IMR-90 (cell line): ENCODE measurements around the gene RALGPS1. TPM values are rescaled to one million over a fixed set of nuclear protein-coding genes. Genes with fewer than 3 reads are reported as not detected.

Experiments used
- ATAC-seq: fragments of 200-7000 bp; cut with Tn5 transposase; 2 replicates; pipeline ENCODE4 v1.9.1; 2020; ENCODE audit warnings: low read depth, mild to moderate bottlenecking, moderate library complexity
- BruUV-seq: library from RNA; stranded (reverse); fragments of 400-500 nt; replicated peaks from 2 replicates; lab custom pipeline; 2021; lab: Mats Ljungman, UMichigan
- CTCF ChIA-PET: fragments of 300-600 bp; formaldehyde crosslinking; extraction: SDS; loops from one replicate; lab custom pipeline; 2021; ENCODE audit warnings: antibody characterized with exemption; lab: Yijun Ruan, JAX
- POLR2A ChIA-PET: fragments of 300-600 bp; sonication (Branson Sonifier 250); formaldehyde crosslinking; loops from one replicate; lab custom pipeline; 2022; ENCODE audit warnings: antibody characterized with exemption; ENCODE audit not compliant: unreplicated experiment; lab: Charles Lee
- DNase-seq: peaks from one replicate; pipeline ENCODE4 v3.0.0; 2013
- H2AFZ ChIP-seq: replicated peaks from 2 replicates; pipeline ENCODE3; 2013; ENCODE audit warnings: low read length, mild to moderate bottlenecking; ENCODE audit not compliant: poor library complexity
- H2AK5ac ChIP-seq: 2 replicates; pipeline ENCODE4 v1.6.1; 2013; ENCODE audit warnings: low read depth, low read length, inconsistent platforms
- H2AK9ac ChIP-seq: replicated peaks from 2 replicates; pipeline ENCODE3; 2013; ENCODE audit warnings: mild to moderate bottlenecking, low read depth, low read length, moderate library complexity; ENCODE audit not compliant: poor library complexity
- H2BK120ac ChIP-seq: 2 replicates; pipeline ENCODE4 v1.6.1; 2013; ENCODE audit warnings: low read depth, low read length, inconsistent platforms
- H2BK15ac ChIP-seq: 3 replicates; pipeline ENCODE4 v1.6.1; 2013; ENCODE audit warnings: low read depth, low read length, inconsistent platforms
- H2BK20ac ChIP-seq: 2 replicates; pipeline ENCODE4 v1.6.1; 2013; ENCODE audit warnings: low read depth, mild to moderate bottlenecking, inconsistent platforms, low read length, moderate library complexity
- H2BK5ac ChIP-seq: 2 replicates; pipeline ENCODE4 v1.6.1; 2013; ENCODE audit warnings: mild to moderate bottlenecking, low read depth, low read length, inconsistent platforms; ENCODE audit not compliant: poor library complexity, severe bottlenecking
- H3K14ac ChIP-seq: replicated peaks from 2 replicates; pipeline ENCODE4 v1.6.1; 2013; ENCODE audit warnings: low read depth, low read length, inconsistent platforms
- H3K18ac ChIP-seq: 2 replicates; pipeline ENCODE4 v1.6.1; 2013; ENCODE audit warnings: low read depth, low read length, control low read depth
- H3K23ac ChIP-seq: 2 replicates; pipeline ENCODE4 v1.6.1; 2013; ENCODE audit warnings: low read depth, low read length, inconsistent platforms
- H3K27ac ChIP-seq: 2 replicates; pipeline ENCODE4 v1.5.1; 2013; ENCODE audit warnings: mild to moderate bottlenecking, control low read depth, low read length; ENCODE audit not compliant: insufficient read depth
- H3K27me3 ChIP-seq: 2 replicates; pipeline ENCODE4 v1.6.1; 2013; ENCODE audit warnings: low read length; ENCODE audit not compliant: control insufficient read depth, insufficient read depth
- H3K36me3 ChIP-seq: 2 replicates; pipeline ENCODE4 v1.6.1; 2013; ENCODE audit warnings: low read length, mixed read lengths; ENCODE audit not compliant: control insufficient read depth, insufficient read depth
- H3K4ac ChIP-seq: 2 replicates; pipeline ENCODE4 v1.6.1; 2013; ENCODE audit warnings: low read depth, low read length, inconsistent platforms
- H3K4me1 ChIP-seq: 2 replicates; pipeline ENCODE4 v1.6.1; 2013; ENCODE audit warnings: low read length, mixed read lengths; ENCODE audit not compliant: control insufficient read depth, insufficient read depth
- H3K4me2 ChIP-seq: 2 replicates; pipeline ENCODE4 v1.6.1; 2013; ENCODE audit warnings: low read depth, mild to moderate bottlenecking, control low read depth, low read length, moderate library complexity
- H3K4me3 ChIP-seq: 2 replicates; pipeline ENCODE4 v1.5.1; 2013; ENCODE audit warnings: low read depth, mild to moderate bottlenecking, control low read depth, low read length, moderate library complexity; ENCODE audit not compliant: insufficient read depth
- H3K56ac ChIP-seq: 2 replicates; pipeline ENCODE4 v1.6.1; 2013; ENCODE audit warnings: low read length, inconsistent platforms; ENCODE audit not compliant: insufficient read depth; ENCODE audit errors: extremely low read depth
- H3K79me1 ChIP-seq, 2 experiments: 2 replicates each; pipeline ENCODE4 v1.6.1; 2013; ENCODE audit warnings: low read length in 2 of 2, inconsistent platforms in 1 of 2, low read depth in 1 of 2
- H3K9ac ChIP-seq: 2 replicates; pipeline ENCODE4 v1.6.1; 2013; ENCODE audit warnings: low read depth, low read length, control low read depth
- H3K9me1 ChIP-seq: 2 replicates; pipeline ENCODE4 v1.6.1; 2013; ENCODE audit warnings: low read length, inconsistent platforms; ENCODE audit not compliant: insufficient read depth
- H3K9me3 ChIP-seq: 2 replicates; pipeline ENCODE4 v1.6.1; 2013; ENCODE audit warnings: low read length; ENCODE audit not compliant: control insufficient read depth, insufficient read depth
- H4K20me1 ChIP-seq: 2 replicates; pipeline ENCODE4 v1.6.1; 2013; ENCODE audit warnings: low read length, inconsistent platforms; ENCODE audit not compliant: insufficient read depth
- H4K5ac ChIP-seq: 2 replicates; pipeline ENCODE4 v1.6.1; 2013; ENCODE audit warnings: mild to moderate bottlenecking, low read depth, low read length, control low read depth
- H4K8ac ChIP-seq, 2 experiments: 2 replicates each; pipeline ENCODE4 v1.6.1; 2013; ENCODE audit warnings: low read depth in 2 of 2, low read length in 2 of 2, control low read depth in 1 of 2, inconsistent platforms in 1 of 2
- H4K91ac ChIP-seq: 2 replicates; pipeline ENCODE4 v1.6.1; 2013; ENCODE audit warnings: low read depth, low read length, inconsistent platforms; ENCODE audit not compliant: insufficient read depth
- CEBPB ChIP-seq: IDR thresholded peaks from 2 replicates; pipeline ENCODE4 v1.6.1; 2012; ENCODE audit warnings: low read depth, low read length, improper control_type of control experiment
- FOS ChIP-seq: fragments of 150-350 bp; IDR thresholded peaks from 2 replicates; pipeline ENCODE4 v1.6.1; 2016; ENCODE audit warnings: low read depth, low read length
- MAFK ChIP-seq: IDR thresholded peaks from 2 replicates; pipeline ENCODE4 v1.6.1; 2012; ENCODE audit warnings: low read depth, low read length, improper control_type of control experiment
- MAZ ChIP-seq: IDR thresholded peaks from 2 replicates; pipeline ENCODE4 v1.6.1; 2012; ENCODE audit warnings: low read depth, mild to moderate bottlenecking, low read length, improper control_type of control experiment, moderate library complexity, borderline replicate concordance
- NFE2L2 ChIP-seq: fragments of 150-350 bp; IDR thresholded peaks from 2 replicates; pipeline ENCODE4 v1.6.1; 2016; ENCODE audit warnings: low read depth, mild to moderate bottlenecking, low read length
- POLR2A ChIP-seq: IDR thresholded peaks from 2 replicates; pipeline ENCODE4 v1.6.1; 2012; ENCODE audit warnings: mild to moderate bottlenecking, low read depth, low read length
- RAD21 ChIP-seq: IDR thresholded peaks from 2 replicates; pipeline ENCODE4 v1.6.1; 2012; ENCODE audit warnings: low read length, improper control_type of control experiment
- WGBS, 2 experiments: methylation state at CpG; one replicate each; pipeline versions ENCODE4 v1.1.5 to v1.1.7; 2013; ENCODE audit warnings: missing lambda C conversion rate in 2 of 2; ENCODE audit not compliant: insufficient read length in 1 of 2; ENCODE audit errors: extremely low coverage in 2 of 2; 5-methylcytosine and 5-hydroxymethylcytosine counted together
- dilution Hi-C: fragments of 300-500 bp; cut with HindIII; formaldehyde crosslinking; loops from one replicate; pipeline ENCODE4 v1.14.3; 2018; ENCODE audit warnings: low sequenced_read_pairs; ENCODE audit not compliant: unreplicated experiment
- in situ Hi-C: fragments of 300-500 bp; cut with MboI; formaldehyde crosslinking; loops from 3 replicates; pipeline ENCODE4 v1.14.3; 2019; ENCODE audit warnings: low sequenced_read_pairs, inconsistent platforms, mixed read lengths
- intact Hi-C: fragments of 100-400 bp; cut with micrococcal nuclease; formaldehyde crosslinking; loops from 2 replicates; pipeline ENCODE4 v1.10.0; 2022
- polyA plus RNA-seq, 3 experiments: library from polyadenylated mRNA; depleted of rRNA; stranded (reverse); fragments of >200 nt; gene quantifications; 2 replicates each; pipeline ENCODE4 v1.2.3, GENCODE V29; 2012; ENCODE audit warnings: low replicate concordance in 1 of 3
- total RNA-seq: library from RNA; depleted of rRNA; stranded (reverse); fragments of >200 nt; gene quantifications from 2 replicates; pipeline ENCODE4 v1.2.3, GENCODE V29; 2012
- TF ChIP-seq, protein P1 (sequence below): fragments of 150-350 bp; IDR thresholded peaks from 2 replicates; pipeline ENCODE4 v1.6.1; 2016; ENCODE audit warnings: low read depth, mild to moderate bottlenecking, low read length, moderate library complexity, borderline replicate concordance
- TF ChIP-seq, protein P2 (sequence below): fragments of 150-350 bp; IDR thresholded peaks from 2 replicates; pipeline ENCODE4 v1.6.1; 2017; ENCODE audit warnings: mild to moderate bottlenecking, antibody characterized with exemption, low read length, low read depth

The RALGPS1 gene
- total and polyA plus RNA-seq, 2 of the 4 experiments (the other 2 are of a cell fraction), result 0.90 to 2.8 TPM

DNA sequence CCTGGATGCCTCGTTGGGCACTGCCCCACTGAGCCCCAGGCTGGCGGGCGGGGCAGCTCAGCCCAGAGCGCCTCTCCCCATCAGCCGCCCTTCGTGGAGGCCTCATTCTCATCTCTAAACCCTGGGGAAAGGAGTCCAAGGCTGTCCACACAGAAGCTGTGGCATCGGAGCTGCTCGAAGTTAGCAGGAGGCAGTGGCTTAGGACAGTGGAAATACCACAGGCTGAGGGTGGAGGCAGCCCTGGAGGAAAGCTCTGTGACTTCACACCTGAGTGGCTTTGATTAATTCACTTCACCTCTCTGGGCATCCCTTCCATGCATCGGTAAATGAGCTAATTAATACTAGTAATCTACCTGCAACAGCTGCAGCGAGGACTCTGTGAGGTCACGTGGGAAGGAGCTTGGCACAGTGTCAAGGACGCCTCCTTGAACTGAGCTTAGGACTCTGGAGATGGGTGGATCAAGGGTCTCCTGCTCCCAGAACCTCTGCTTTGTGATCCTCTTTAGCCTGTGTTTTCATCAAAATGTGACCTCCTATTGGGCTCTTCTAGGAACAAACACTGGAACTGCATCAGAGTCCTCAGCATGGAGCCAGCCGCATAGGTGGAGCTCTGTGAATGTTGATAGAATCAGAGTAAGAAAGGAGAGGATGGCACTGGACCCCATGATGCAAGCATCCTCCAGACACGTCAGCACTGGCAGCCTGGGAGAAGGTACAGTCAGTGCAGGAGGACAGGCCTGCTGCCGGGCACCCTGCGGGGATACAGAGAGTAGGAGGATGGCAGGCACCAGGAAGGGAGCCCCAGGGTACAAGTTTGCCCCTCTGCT, 208.7 kb downstream of the RALGPS1 start:
- peak overlapping the region; percentile 90 for H3K23ac ChIP-seq
- ChIA-PET CTCF (interaction anchor here (0.6 to 1.5 kb wide), 4 partner anchors 8 to 155 kb away, joined by 3 to 5 read pairs (median 3); no protein-coding TSS in a partner anchor), POLR2A (interaction anchor here (0.5 to 1.1 kb wide), 2 partner anchors 33 to 39 kb away, joined by 3 to 8 read pairs; no protein-coding TSS in a partner anchor)
- peaks cover 25% of the 10 kb centered on the region for H4K20me1 ChIP-seq
- peak overlapping the region; percentile 92 for H2AFZ ChIP-seq
- H2BK15ac ChIP-seq, result peak overlapping the region; percentile 91; the same call in 2 of the 3 replicates
- H3K27ac ChIP-seq, result peak overlapping the region; percentile 83
- H4K5ac ChIP-seq, result peak overlapping the region; percentile 37
- peak overlapping the region; percentile 46 for H3K9ac ChIP-seq
- H2BK20ac ChIP-seq, result peak overlapping the region; percentile 90
- peak overlapping the region; percentile 93 for H4K91ac ChIP-seq
- intact Hi-C loops, result no loop called here
- peak overlapping the region; percentile 94 for H3K4ac ChIP-seq
- peaks cover 26 to 38% of the 10 kb centered on the region in 2 experiments for H3K79me1 ChIP-seq
- peaks cover 26% of the 10 kb centered on the region for H3K4me1 ChIP-seq
- H3K14ac ChIP-seq, result peak overlapping the region; percentile 88
- in situ Hi-C loops, result loop anchor here (5.0 kb wide), 1 partner anchor 64 kb away; no protein-coding TSS in a partner anchor
- peak overlapping the region; percentile 41; the same call in 1 of the 2 replicates for H3K56ac ChIP-seq
- H4K8ac ChIP-seq, result peak overlapping the region; percentile 44 to 88; a peak in 3 of 4 replicates
- H2BK120ac ChIP-seq, result peak overlapping the region; percentile 98
- 0 out of 2 replicates have a peak, but pooled peaks have one; percentile 0 for TF ChIP-seq FOS
- TF ChIP-seq CEBPB, result no peak
- no peak for TF ChIP-seq RAD21
- TF ChIP-seq, protein P1, sequence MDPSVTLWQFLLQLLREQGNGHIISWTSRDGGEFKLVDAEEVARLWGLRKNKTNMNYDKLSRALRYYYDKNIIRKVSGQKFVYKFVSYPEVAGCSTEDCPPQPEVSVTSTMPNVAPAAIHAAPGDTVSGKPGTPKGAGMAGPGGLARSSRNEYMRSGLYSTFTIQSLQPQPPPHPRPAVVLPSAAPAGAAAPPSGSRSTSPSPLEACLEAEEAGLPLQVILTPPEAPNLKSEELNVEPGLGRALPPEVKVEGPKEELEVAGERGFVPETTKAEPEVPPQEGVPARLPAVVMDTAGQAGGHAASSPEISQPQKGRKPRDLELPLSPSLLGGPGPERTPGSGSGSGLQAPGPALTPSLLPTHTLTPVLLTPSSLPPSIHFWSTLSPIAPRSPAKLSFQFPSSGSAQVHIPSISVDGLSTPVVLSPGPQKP, result no peak
- no peak for TF ChIP-seq MAFK
- 0 out of 2 replicates have a peak, but pooled peaks have one; percentile 5 for TF ChIP-seq MAZ
- TF ChIP-seq, protein P2, sequence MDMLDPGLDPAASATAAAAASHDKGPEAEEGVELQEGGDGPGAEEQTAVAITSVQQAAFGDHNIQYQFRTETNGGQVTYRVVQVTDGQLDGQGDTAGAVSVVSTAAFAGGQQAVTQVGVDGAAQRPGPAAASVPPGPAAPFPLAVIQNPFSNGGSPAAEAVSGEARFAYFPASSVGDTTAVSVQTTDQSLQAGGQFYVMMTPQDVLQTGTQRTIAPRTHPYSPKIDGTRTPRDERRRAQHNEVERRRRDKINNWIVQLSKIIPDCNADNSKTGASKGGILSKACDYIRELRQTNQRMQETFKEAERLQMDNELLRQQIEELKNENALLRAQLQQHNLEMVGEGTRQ, result no peak
- TF ChIP-seq POLR2A, result no peak
- no peak for TF ChIP-seq NFE2L2
- peaks cover 32% of the 10 kb centered on the region for H3K9me1 ChIP-seq
- DNase-seq (no peak), ATAC-seq (no peak)
- no peaks in the 10 kb centered on the region for H3K9me3 ChIP-seq
- H3K4me3 ChIP-seq, result no peak overlapping the region
- peak overlapping the region; percentile 68 for H2BK5ac ChIP-seq
- H3K36me3 ChIP-seq, result peaks cover 17% of the 10 kb centered on the region; the same call in 1 of the 2 replicates
- 67% methylated on average over 5 of the region's 16 CpGs; no CpG with 5 or more reads in 1 of the 2 experiments for WGBS, 2 experiments
- no TSS peak for BruUV-seq
- peak overlapping the region; percentile 32 for H3K4me2 ChIP-seq
- peak overlapping the region; percentile 96 for H2AK5ac ChIP-seq
- dilution Hi-C loops, result no loop called here
- peak overlapping the region; percentile 93 for H2AK9ac ChIP-seq
- H3K27me3 ChIP-seq, result no peaks in the 10 kb centered on the region
- peak overlapping the region; percentile 56 for H3K18ac ChIP-seq
